ENCODE data around the gene RAB27A. TPM values are rescaled to one million over a fixed set of nuclear protein-coding genes. Genes with fewer than 3 reads are reported as not detected.
A peak's percentile ranks its signal among the peaks of the same experiment; 100 is the strongest.
"Not testable (repeated sequence)": the region's sequence is repeated elsewhere in the genome, so short reads cannot be mapped to it uniquely, and the experiment has no call there.

The RAB27A gene
- total and polyA plus RNA-seq, 11 donors = 1.4 to 17.2 (median 4.2) TPM

DNA sequence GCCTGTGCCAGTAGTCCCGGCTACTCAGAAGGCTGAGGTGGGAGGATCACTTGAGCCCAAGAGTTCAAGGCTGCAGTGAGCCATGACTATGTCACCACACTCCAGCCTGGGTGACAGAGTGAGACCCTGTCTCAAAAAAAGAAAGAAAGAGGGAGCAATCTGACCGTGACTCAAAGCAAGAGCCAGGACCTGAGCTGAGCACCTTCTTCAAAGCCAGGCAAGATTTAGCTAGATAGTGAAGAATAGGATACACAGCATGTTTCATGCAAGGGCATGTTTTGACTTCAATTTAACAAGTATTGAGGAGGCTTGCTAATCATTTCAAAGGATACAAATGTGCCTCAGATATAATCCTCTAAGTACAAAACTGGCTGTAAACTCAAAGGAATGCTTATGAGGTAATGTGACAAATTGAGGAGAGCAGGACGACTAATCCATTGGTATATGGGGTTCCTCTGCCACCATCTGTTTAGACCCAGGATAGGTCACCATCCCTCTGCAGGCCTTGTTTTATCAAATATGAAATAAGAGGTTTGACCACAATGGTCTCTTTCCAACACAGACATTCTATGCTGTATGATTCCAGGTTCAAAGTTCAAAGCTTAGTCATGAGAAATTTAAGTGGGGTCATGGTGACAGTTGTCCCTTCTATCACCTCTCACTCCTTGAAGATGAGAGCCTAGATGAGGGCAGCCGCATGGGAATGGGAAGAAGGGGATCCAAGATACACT lies 33.2 kb downstream of the RAB27A start:
- Histone ChIP-seq H3K4me1 (peaks cover 0 to 59% (median 0%) of the 10 kb centered on the region in 12 donors), H3K27me3 (no peaks in the 10 kb centered on the region), H3K4me3 (no peak overlapping the region), H3K27ac (peak overlapping the region in 4 of 12 donors; percentile 0 to 76 (median 42)), H3K9me3 (no peaks in the 10 kb centered on the region), H3K36me3 (no peaks in the 10 kb centered on the region)
- DNase-seq (no peak), ATAC-seq (no peak)
- intact Hi-C loops (cut with DNase I) = no loop called here
- no peak for TF ChIP-seq CTCF (IDR thresholded peaks at IDR 0.05)
- TF ChIP-seq POLR2A (IDR thresholded peaks at IDR 0.05) = no peak
- WGBS, 4 donors = 91 to 95% (median 93%) methylated on average over 4 of the region's 4 CpGs

GRCh38 chr15:55255714-55256113 lies 33.9 kb downstream of the RAB27A start:
- Histone ChIP-seq H3K4me3 (peak overlapping the region in 9 of 12 donors; percentile 11 to 45 (median 29)), H3K9me3 (no peaks in the 10 kb centered on the region), H3K27ac (peak overlapping the region in 6 of 12 donors; percentile 0 to 76 (median 42)), H3K4me1 (peaks cover 0 to 67% (median 0%) of the 10 kb centered on the region in 12 donors), H3K36me3 (no peaks in the 10 kb centered on the region), H3K27me3 (no peaks in the 10 kb centered on the region)
- ATAC-seq = peak in 1 of 4 donors; percentile 83
- 57 to 71% (median 66%) methylated on average over 5 of the region's 5 CpGs for WGBS, 4 donors
- TF ChIP-seq CTCF (IDR thresholded peaks at IDR 0.05) (no peak), POLR2A (IDR thresholded peaks at IDR 0.05) (no peak)
- intact Hi-C loops (cut with DNase I) = no loop called here
- no peak for DNase-seq

GRCh38 chr15:55254916-55255679 lies 34.5 kb downstream of the RAB27A start:
- no peak for ATAC-seq
- peak overlapping the region in 6 of 12 donors; percentile 0 to 76 (median 42) for H3K27ac ChIP-seq
- H3K9me3 ChIP-seq = no peaks in the 10 kb centered on the region
- 71 to 83% (median 78%) methylated on average over 4 of the region's 4 CpGs for WGBS, 4 donors
- no peaks in the 10 kb centered on the region for H3K27me3 ChIP-seq
- H3K4me1 ChIP-seq = peaks cover 0 to 73% (median 0%) of the 10 kb centered on the region in 12 donors
- H3K4me3 ChIP-seq = peak overlapping the region in 9 of 12 donors; percentile 11 to 45 (median 29)
- TF ChIP-seq CTCF (IDR thresholded peaks at IDR 0.05) (no peak), POLR2A (IDR thresholded peaks at IDR 0.05) (no peak)
- DNase-seq = no peak
- no peaks in the 10 kb centered on the region for H3K36me3 ChIP-seq
- intact Hi-C loops (cut with DNase I) = no loop called here

- Histone ChIP-seq H3K9me3 (no peaks in the 10 kb centered on the region), H3K4me3 (no peak overlapping the region), H3K27ac (peak overlapping the region in 1 of 12 donors; percentile 34), H3K4me1 (peaks cover 0 to 82% (median 0%) of the 10 kb centered on the region in 12 donors), H3K36me3 (no peaks in the 10 kb centered on the region), H3K27me3 (no peaks in the 10 kb centered on the region)
- WGBS, 4 donors = 83 to 88% (median 83%) methylated on average over 3 of the region's 3 CpGs
- no peak for DNase-seq
- ATAC-seq = no peak
- intact Hi-C loops (cut with DNase I) = no loop called here
- TF ChIP-seq POLR2A (IDR thresholded peaks at IDR 0.05) (no peak), CTCF (IDR thresholded peaks at IDR 0.05) (no peak)
Measured at GRCh38 chr15:55253580-55253979, 36.0 kb downstream of the RAB27A start.

DNA sequence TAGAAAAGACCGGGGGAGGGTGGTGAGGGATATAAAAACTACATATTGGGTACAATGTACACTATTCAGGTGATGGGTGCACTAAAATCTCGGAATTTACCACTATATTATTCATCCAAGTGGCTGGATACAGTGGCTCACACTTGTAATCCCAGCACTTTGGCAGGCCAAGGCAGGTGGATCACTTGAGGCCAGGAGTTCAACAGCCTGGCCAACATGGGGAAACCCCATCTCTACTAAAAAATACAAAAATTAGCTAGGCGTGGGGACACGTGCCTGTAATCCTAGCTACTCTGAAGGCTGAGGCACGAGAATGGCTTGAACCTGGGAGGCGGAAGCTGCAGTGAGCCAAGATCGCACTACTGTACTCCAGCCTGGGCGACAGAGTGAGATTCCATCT lies 37.4 kb downstream of the RAB27A start:
- H3K36me3 ChIP-seq; H3K4me3 ChIP-seq; H3K27ac ChIP-seq; ATAC-seq; H3K27me3 ChIP-seq; intact Hi-C loops (cut with DNase I); H3K9me3 ChIP-seq; DNase-seq: not testable (repeated sequence)
- WGBS, 4 donors = 96 to 98% (median 97%) methylated on average over 8 of the region's 8 CpGs
- H3K4me1 ChIP-seq = peaks cover 0 to 85% (median 0%) of the 10 kb centered on the region in 12 donors
